IMR-90 (cell line): ENCODE data around the gene TMEM271. TPM values are rescaled to one million over a fixed set of nuclear protein-coding genes. Genes with fewer than 3 reads are reported as not detected.

Experiments used
- ATAC-seq: fragments of 200-7000 bp; cut with Tn5 transposase; 2 replicates; pipeline ENCODE4 v1.9.1; 2020; ENCODE audit warnings: low read depth, mild to moderate bottlenecking, moderate library complexity
- BruUV-seq: library from RNA; stranded (reverse); fragments of 400-500 nt; replicated peaks from 2 replicates; lab custom pipeline; 2021; lab: Mats Ljungman, UMichigan
- CTCF ChIA-PET: fragments of 300-600 bp; formaldehyde crosslinking; extraction: SDS; loops from one replicate; lab custom pipeline; 2021; ENCODE audit warnings: antibody characterized with exemption; lab: Yijun Ruan, JAX
- POLR2A ChIA-PET: fragments of 300-600 bp; sonication (Branson Sonifier 250); formaldehyde crosslinking; loops from one replicate; lab custom pipeline; 2022; ENCODE audit warnings: antibody characterized with exemption; ENCODE audit not compliant: unreplicated experiment; lab: Charles Lee
- DNase-seq: peaks from one replicate; pipeline ENCODE4 v3.0.0; 2013
- H2AFZ ChIP-seq: replicated peaks from 2 replicates; pipeline ENCODE3; 2013; ENCODE audit warnings: low read length, mild to moderate bottlenecking; ENCODE audit not compliant: poor library complexity
- H2AK5ac ChIP-seq: 2 replicates; pipeline ENCODE4 v1.6.1; 2013; ENCODE audit warnings: low read depth, low read length, inconsistent platforms
- H2AK9ac ChIP-seq: replicated peaks from 2 replicates; pipeline ENCODE3; 2013; ENCODE audit warnings: mild to moderate bottlenecking, low read depth, low read length, moderate library complexity; ENCODE audit not compliant: poor library complexity
- H2BK120ac ChIP-seq: 2 replicates; pipeline ENCODE4 v1.6.1; 2013; ENCODE audit warnings: low read depth, low read length, inconsistent platforms
- H2BK15ac ChIP-seq: 3 replicates; pipeline ENCODE4 v1.6.1; 2013; ENCODE audit warnings: low read depth, low read length, inconsistent platforms
- H2BK20ac ChIP-seq: 2 replicates; pipeline ENCODE4 v1.6.1; 2013; ENCODE audit warnings: low read depth, mild to moderate bottlenecking, inconsistent platforms, low read length, moderate library complexity
- H2BK5ac ChIP-seq: 2 replicates; pipeline ENCODE4 v1.6.1; 2013; ENCODE audit warnings: mild to moderate bottlenecking, low read depth, low read length, inconsistent platforms; ENCODE audit not compliant: poor library complexity, severe bottlenecking
- H3K14ac ChIP-seq: replicated peaks from 2 replicates; pipeline ENCODE4 v1.6.1; 2013; ENCODE audit warnings: low read depth, low read length, inconsistent platforms
- H3K18ac ChIP-seq: 2 replicates; pipeline ENCODE4 v1.6.1; 2013; ENCODE audit warnings: low read depth, low read length, control low read depth
- H3K23ac ChIP-seq: 2 replicates; pipeline ENCODE4 v1.6.1; 2013; ENCODE audit warnings: low read depth, low read length, inconsistent platforms
- H3K27ac ChIP-seq: 2 replicates; pipeline ENCODE4 v1.5.1; 2013; ENCODE audit warnings: mild to moderate bottlenecking, control low read depth, low read length; ENCODE audit not compliant: insufficient read depth
- H3K27me3 ChIP-seq: 2 replicates; pipeline ENCODE4 v1.6.1; 2013; ENCODE audit warnings: low read length; ENCODE audit not compliant: control insufficient read depth, insufficient read depth
- H3K36me3 ChIP-seq: 2 replicates; pipeline ENCODE4 v1.6.1; 2013; ENCODE audit warnings: low read length, mixed read lengths; ENCODE audit not compliant: control insufficient read depth, insufficient read depth
- H3K4ac ChIP-seq: 2 replicates; pipeline ENCODE4 v1.6.1; 2013; ENCODE audit warnings: low read depth, low read length, inconsistent platforms
- H3K4me1 ChIP-seq: 2 replicates; pipeline ENCODE4 v1.6.1; 2013; ENCODE audit warnings: low read length, mixed read lengths; ENCODE audit not compliant: control insufficient read depth, insufficient read depth
- H3K4me2 ChIP-seq: 2 replicates; pipeline ENCODE4 v1.6.1; 2013; ENCODE audit warnings: low read depth, mild to moderate bottlenecking, control low read depth, low read length, moderate library complexity
- H3K4me3 ChIP-seq: 2 replicates; pipeline ENCODE4 v1.5.1; 2013; ENCODE audit warnings: low read depth, mild to moderate bottlenecking, control low read depth, low read length, moderate library complexity; ENCODE audit not compliant: insufficient read depth
- H3K56ac ChIP-seq: 2 replicates; pipeline ENCODE4 v1.6.1; 2013; ENCODE audit warnings: low read length, inconsistent platforms; ENCODE audit not compliant: insufficient read depth; ENCODE audit errors: extremely low read depth
- H3K79me1 ChIP-seq, 2 experiments: 2 replicates each; pipeline ENCODE4 v1.6.1; 2013; ENCODE audit warnings: low read length in 2 of 2, inconsistent platforms in 1 of 2, low read depth in 1 of 2
- H3K9ac ChIP-seq: 2 replicates; pipeline ENCODE4 v1.6.1; 2013; ENCODE audit warnings: low read depth, low read length, control low read depth
- H3K9me1 ChIP-seq: 2 replicates; pipeline ENCODE4 v1.6.1; 2013; ENCODE audit warnings: low read length, inconsistent platforms; ENCODE audit not compliant: insufficient read depth
- H3K9me3 ChIP-seq: 2 replicates; pipeline ENCODE4 v1.6.1; 2013; ENCODE audit warnings: low read length; ENCODE audit not compliant: control insufficient read depth, insufficient read depth
- H4K20me1 ChIP-seq: 2 replicates; pipeline ENCODE4 v1.6.1; 2013; ENCODE audit warnings: low read length, inconsistent platforms; ENCODE audit not compliant: insufficient read depth
- H4K5ac ChIP-seq: 2 replicates; pipeline ENCODE4 v1.6.1; 2013; ENCODE audit warnings: mild to moderate bottlenecking, low read depth, low read length, control low read depth
- H4K8ac ChIP-seq, 2 experiments: 2 replicates each; pipeline ENCODE4 v1.6.1; 2013; ENCODE audit warnings: low read depth in 2 of 2, low read length in 2 of 2, control low read depth in 1 of 2, inconsistent platforms in 1 of 2
- H4K91ac ChIP-seq: 2 replicates; pipeline ENCODE4 v1.6.1; 2013; ENCODE audit warnings: low read depth, low read length, inconsistent platforms; ENCODE audit not compliant: insufficient read depth
- MAZ ChIP-seq: IDR thresholded peaks from 2 replicates; pipeline ENCODE4 v1.6.1; 2012; ENCODE audit warnings: low read depth, mild to moderate bottlenecking, low read length, improper control_type of control experiment, moderate library complexity, borderline replicate concordance
- WGBS, 2 experiments: methylation state at CpG; one replicate each; pipeline versions ENCODE4 v1.1.5 to v1.1.7; 2013; ENCODE audit warnings: missing lambda C conversion rate in 2 of 2; ENCODE audit not compliant: insufficient read length in 1 of 2; ENCODE audit errors: extremely low coverage in 2 of 2; 5-methylcytosine and 5-hydroxymethylcytosine counted together
- dilution Hi-C: fragments of 300-500 bp; cut with HindIII; formaldehyde crosslinking; loops from one replicate; pipeline ENCODE4 v1.14.3; 2018; ENCODE audit warnings: low sequenced_read_pairs; ENCODE audit not compliant: unreplicated experiment
- in situ Hi-C: fragments of 300-500 bp; cut with MboI; formaldehyde crosslinking; loops from 3 replicates; pipeline ENCODE4 v1.14.3; 2019; ENCODE audit warnings: low sequenced_read_pairs, inconsistent platforms, mixed read lengths
- intact Hi-C: fragments of 100-400 bp; cut with micrococcal nuclease; formaldehyde crosslinking; loops from 2 replicates; pipeline ENCODE4 v1.10.0; 2022
- polyA plus RNA-seq, 3 experiments: library from polyadenylated mRNA; depleted of rRNA; stranded (reverse); fragments of >200 nt; gene quantifications; 2 replicates each; pipeline ENCODE4 v1.2.3, GENCODE V29; 2012; ENCODE audit warnings: low replicate concordance in 1 of 3
- total RNA-seq: library from RNA; depleted of rRNA; stranded (reverse); fragments of >200 nt; gene quantifications from 2 replicates; pipeline ENCODE4 v1.2.3, GENCODE V29; 2012

Gene TMEM271
- total and polyA plus RNA-seq, 2 of the 4 experiments (the other 2 are of a cell fraction) = not detected

DNA sequence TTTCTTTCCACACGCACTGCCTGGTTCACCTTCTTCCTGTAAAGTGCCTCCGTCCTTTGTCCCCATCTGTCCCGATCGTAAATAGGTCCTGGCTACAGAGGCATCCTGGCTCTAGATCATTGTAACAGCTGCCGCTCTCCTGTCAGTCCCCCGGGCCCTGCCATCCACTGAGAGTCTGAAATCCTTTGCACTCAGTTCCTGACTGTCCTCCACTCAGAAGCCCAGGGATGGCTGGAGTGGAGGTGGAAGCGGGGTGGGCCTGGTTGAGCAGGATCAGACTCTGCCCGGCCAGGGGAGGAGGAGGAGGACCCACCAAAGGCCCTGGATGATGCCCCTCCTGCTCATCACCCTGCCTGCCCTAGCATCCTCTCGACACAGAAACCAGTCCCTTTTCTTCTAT, 47.3 kb downstream of the TMEM271 start:
- no peak overlapping the region for H2AK5ac ChIP-seq
- no TSS peak for BruUV-seq
- H2BK20ac ChIP-seq = no peak overlapping the region
- H3K14ac ChIP-seq = no peak overlapping the region
- H3K4me2 ChIP-seq = no peak overlapping the region
- no peak overlapping the region for H2AFZ ChIP-seq
- H3K4me3 ChIP-seq = no peak overlapping the region
- no peaks in the 10 kb centered on the region for H3K27me3 ChIP-seq
- no peak for TF ChIP-seq MAZ
- H2BK5ac ChIP-seq = no peak overlapping the region
- H2BK15ac ChIP-seq = no peak overlapping the region
- in situ Hi-C loops (no loop called here), intact Hi-C loops (no loop called here), dilution Hi-C loops (no loop called here)
- H3K4ac ChIP-seq = no peak overlapping the region
- no CpG with 5 or more reads among the region's 9 CpGs for WGBS, 2 experiments
- H2BK120ac ChIP-seq = no peak overlapping the region
- ChIA-PET POLR2A (no interaction called here), CTCF (no interaction called here)
- H3K23ac ChIP-seq = no peak overlapping the region
- ATAC-seq (no peak), DNase-seq (no peak)
- H3K56ac ChIP-seq = no peak overlapping the region
- no peaks in the 10 kb centered on the region for H3K4me1 ChIP-seq
- peaks cover 0 to 4% of the 10 kb centered on the region in 2 experiments; a peak in 2 of 4 replicates for H3K79me1 ChIP-seq
- no peak overlapping the region for H3K27ac ChIP-seq
- H4K8ac ChIP-seq = no peak overlapping the region
- no peak overlapping the region for H4K91ac ChIP-seq
- no peak overlapping the region for H2AK9ac ChIP-seq
- no peaks in the 10 kb centered on the region for H4K20me1 ChIP-seq
- H3K9me1 ChIP-seq = no peaks in the 10 kb centered on the region
- peaks cover 61% of the 10 kb centered on the region for H3K36me3 ChIP-seq
- no peaks in the 10 kb centered on the region for H3K9me3 ChIP-seq
- no peak overlapping the region for H4K5ac ChIP-seq
- no peak overlapping the region for H3K9ac ChIP-seq
- no peak overlapping the region for H3K18ac ChIP-seq
